H9 (cell line): Measurements from ENCODE around the gene EHD2. TPM values are rescaled to one million over a fixed set of nuclear protein-coding genes. Genes with fewer than 3 reads are reported as not detected.

Experiments used
- DNase-seq: peaks from one replicate; pipeline ENCODE4 v3.0.0-alpha.2; 2017
- H2AFZ ChIP-seq: one replicate; pipeline ENCODE4 v1.6.1; 2013; ENCODE audit warnings: mild to moderate bottlenecking, low read length, control low read depth, moderate library complexity
- H2AK5ac ChIP-seq: 2 replicates; pipeline ENCODE4 v1.6.1; 2013; ENCODE audit warnings: low read length, control low read depth, mixed read lengths; ENCODE audit not compliant: insufficient read length
- H2BK120ac ChIP-seq: one replicate; pipeline ENCODE4 v1.6.1; 2013; ENCODE audit warnings: low read depth, mild to moderate bottlenecking, low read length, control low read depth, inconsistent platforms; ENCODE audit not compliant: poor library complexity, severe bottlenecking
- H2BK12ac ChIP-seq: 2 replicates; pipeline ENCODE4 v1.6.1; 2013; ENCODE audit warnings: low read length, control low read depth, mixed read lengths, low read depth; ENCODE audit not compliant: insufficient read length
- H2BK15ac ChIP-seq: 2 replicates; pipeline ENCODE4 v1.6.1; 2013; ENCODE audit warnings: low read depth, low read length, control low read depth
- H2BK20ac ChIP-seq: one replicate; pipeline ENCODE4 v1.6.1; 2013; ENCODE audit warnings: low read depth, mild to moderate bottlenecking, low read length, control low read depth, inconsistent platforms; ENCODE audit not compliant: poor library complexity, severe bottlenecking
- H2BK5ac ChIP-seq: 2 replicates; pipeline ENCODE4 v1.6.1; 2013; ENCODE audit warnings: low read length, control low read depth, mixed read lengths; ENCODE audit not compliant: insufficient read length
- H3K14ac ChIP-seq: 2 replicates; pipeline ENCODE4 v1.6.1; 2013; ENCODE audit warnings: low read length, control low read depth; ENCODE audit not compliant: insufficient read depth
- H3K18ac ChIP-seq: 2 replicates; pipeline ENCODE4 v1.6.1; 2013; ENCODE audit warnings: low read depth, mild to moderate bottlenecking, mixed read lengths, low read length, control low read depth; ENCODE audit not compliant: insufficient read length
- H3K23ac ChIP-seq: 2 replicates; pipeline ENCODE4 v1.6.1; 2013; ENCODE audit warnings: low read length, control low read depth, mixed read lengths, low read depth; ENCODE audit not compliant: insufficient read length
- H3K23me2 ChIP-seq: 2 replicates; pipeline ENCODE4 v1.6.1; 2013; ENCODE audit warnings: low read depth, mild to moderate bottlenecking, mixed read lengths, low read length, control low read depth; ENCODE audit not compliant: insufficient read length, poor library complexity, severe bottlenecking
- H3K27ac ChIP-seq: 2 replicates; pipeline ENCODE4 v1.5.1; 2013; ENCODE audit warnings: low read length, control low read depth, mixed read lengths, low read depth; ENCODE audit not compliant: insufficient read length
- H3K27me3 ChIP-seq: 2 replicates; pipeline ENCODE4 v1.6.1; 2013; ENCODE audit warnings: low read length, control low read depth, inconsistent platforms; ENCODE audit not compliant: insufficient read depth
- H3K4ac ChIP-seq: 2 replicates; pipeline ENCODE4 v1.6.1; 2013; ENCODE audit warnings: low read depth, mild to moderate bottlenecking, control low read depth, inconsistent platforms, low read length, moderate library complexity
- H3K4me1 ChIP-seq: 2 replicates; pipeline ENCODE4 v1.6.1; 2013; ENCODE audit warnings: low read length, control low read depth, inconsistent platforms; ENCODE audit not compliant: insufficient read depth
- H3K4me2 ChIP-seq: 2 replicates; pipeline ENCODE4 v1.6.1; 2013; ENCODE audit warnings: low read length, control low read depth, mixed read lengths; ENCODE audit not compliant: insufficient read length, insufficient read depth
- H3K56ac ChIP-seq: 2 replicates; pipeline ENCODE4 v1.6.1; 2013; ENCODE audit warnings: low read depth, mild to moderate bottlenecking, mixed read lengths, low read length, control low read depth; ENCODE audit not compliant: insufficient read length
- H3K79me1 ChIP-seq: 2 replicates; pipeline ENCODE4 v1.6.1; 2013; ENCODE audit warnings: low read depth, mild to moderate bottlenecking, moderate library complexity, low read length, control low read depth, inconsistent platforms; ENCODE audit not compliant: insufficient read depth, poor library complexity, severe bottlenecking
- H3K79me2 ChIP-seq: 2 replicates; pipeline ENCODE4 v1.6.1; 2013; ENCODE audit warnings: low read length, control low read depth, inconsistent platforms; ENCODE audit not compliant: insufficient read depth
- H3K9ac ChIP-seq: 2 replicates; pipeline ENCODE4 v1.6.1; 2013; ENCODE audit warnings: low read length, control low read depth, mixed read lengths; ENCODE audit not compliant: insufficient read length; ENCODE audit errors: extremely low read depth
- H3K9me3 ChIP-seq: one replicate; pipeline ENCODE4 v1.6.1; 2013; ENCODE audit warnings: low read depth, low read length, inconsistent platforms; ENCODE audit not compliant: control insufficient read depth
- H3T11ph ChIP-seq: one replicate; pipeline ENCODE4 v1.6.1; 2013; ENCODE audit warnings: mild to moderate bottlenecking, low read length, control low read depth, inconsistent platforms
- H4K20me1 ChIP-seq: one replicate; pipeline ENCODE4 v1.6.1; 2013; ENCODE audit not compliant: control insufficient read depth, insufficient read length, insufficient read depth
- H4K5ac ChIP-seq: 2 replicates; pipeline ENCODE4 v1.6.1; 2013; ENCODE audit warnings: low read depth, mild to moderate bottlenecking, mixed read lengths, low read length, control low read depth; ENCODE audit not compliant: insufficient read length
- H4K8ac ChIP-seq: replicated peaks from 2 replicates; pipeline ENCODE4 v1.6.1; 2013; ENCODE audit warnings: low read length, control low read depth, mixed read lengths, low read depth; ENCODE audit not compliant: insufficient read length
- H4K91ac ChIP-seq: 2 replicates; pipeline ENCODE4 v1.6.1; 2013; ENCODE audit warnings: low read depth, mild to moderate bottlenecking, moderate library complexity, mixed read lengths, low read length, control low read depth; ENCODE audit not compliant: insufficient read length
- H3K27ac Mint-ChIP-seq, 3 experiments: 2 replicates in 2 of 3; 3 replicates in 1 of 3; pipeline ENCODE4 v1.8.0; 2020 to 2021; ENCODE audit warnings: mixed read lengths in 3 of 3, mild to moderate bottlenecking in 1 of 3, moderate library complexity in 1 of 3
- H3K27me3 Mint-ChIP-seq: 2 replicates; pipeline ENCODE4 v1.8.0; 2021; ENCODE audit warnings: low read depth, mild to moderate bottlenecking, moderate library complexity, mixed read lengths
- H3K36me3 Mint-ChIP-seq, 3 experiments: 2 replicates in 2 of 3; 3 replicates in 1 of 3; pipeline ENCODE4 v1.8.0; 2020 to 2021; ENCODE audit warnings: low read depth in 3 of 3, mixed read lengths in 3 of 3; ENCODE audit not compliant: insufficient read depth in 1 of 3
- H3K4me1 Mint-ChIP-seq, 2 experiments: 2 replicates each; pipeline ENCODE4 v1.8.0; 2020; ENCODE audit warnings: mixed read lengths in 2 of 2
- H3K4me3 Mint-ChIP-seq, 2 experiments: 2 replicates in 1 of 2; 3 replicates in 1 of 2; pipeline ENCODE4 v1.8.0; 2020 to 2021; ENCODE audit warnings: mild to moderate bottlenecking in 2 of 2, mixed read lengths in 2 of 2, moderate library complexity in 1 of 2
- H3K9me3 Mint-ChIP-seq, 2 experiments: 2 replicates in 1 of 2; 3 replicates in 1 of 2; pipeline ENCODE4 v1.8.0; 2020; ENCODE audit warnings: mild to moderate bottlenecking in 2 of 2, mixed read lengths in 2 of 2, moderate library complexity in 1 of 2
- whole genome bisulfite sequencing: extraction: QIAGEN DNeasy Blood & Tissue Kit; methylation state at CpG from one replicate; pipeline ENCODE4 v1.1.7; 2013; ENCODE audit warnings: missing lambda C conversion rate, low lambda C conversion rate, mixed read lengths; ENCODE audit not compliant: insufficient read length; ENCODE audit errors: extremely low coverage; 5-methylcytosine and 5-hydroxymethylcytosine counted together
- total RNA-seq: library from RNA; stranded (reverse); gene quantifications from 2 replicates; pipeline ENCODE4 v1.2.1, GENCODE V29; 2021
- TF ChIP-seq, protein P1 (sequence below): fragments of 200-600 bp; sonication (generic); conservative IDR thresholded peaks from 3 replicates; pipeline ENCODE4 v1.8.0; 2021; ENCODE audit warnings: antibody characterized with exemption, mild to moderate bottlenecking

Gene EHD2
- total RNA-seq, 1 experiment from 2014 or later = 19.7 TPM

DNA sequence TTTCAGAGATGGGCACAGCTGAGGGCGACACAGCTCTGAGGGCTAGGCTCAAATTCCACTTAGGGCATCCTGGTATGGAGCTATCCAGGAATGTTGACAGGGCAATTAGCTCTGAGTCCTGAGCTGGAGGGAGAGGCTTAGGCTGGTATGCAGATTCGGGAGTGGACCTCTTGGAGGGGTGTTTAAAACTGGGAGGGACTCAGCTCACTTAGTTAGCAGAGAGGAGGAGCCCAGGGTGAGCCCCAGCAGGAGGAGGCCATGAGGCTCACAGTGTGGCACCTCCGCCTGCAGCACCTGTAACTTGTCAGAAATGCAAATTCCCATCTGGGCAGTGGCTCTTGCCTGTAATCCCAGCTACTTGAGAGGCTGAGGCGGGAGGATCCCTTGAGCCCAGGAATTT lies 21.9 kb downstream of the EHD2 start:
- Mint-ChIP-seq H3K4me3 (peak overlapping the region in 1 of 2 experiments; percentile 7; a peak in 1 of 5 replicates), H3K36me3 (peaks cover 0 to 10% (median 6%) of the 10 kb centered on the region in 3 experiments), H3K27me3 (no peaks in the 10 kb centered on the region), H3K9me3 (no peaks in the 10 kb centered on the region; a peak in 1 of 5 replicates), H3K27ac (no peak overlapping the region), H3K4me1 (no peaks in the 10 kb centered on the region; a peak in 1 of 4 replicates)
- WGBS = no CpG with 5 or more reads among the region's 4 CpGs
- Histone ChIP-seq H4K20me1 (no peaks in the 10 kb centered on the region), H4K5ac (no peak overlapping the region), H3K79me1 (no peaks in the 10 kb centered on the region), H2BK20ac (no peak overlapping the region), H3T11ph (no peak overlapping the region), H3K27ac (no peak overlapping the region), H3K14ac (no peak overlapping the region), H3K4ac (no peak overlapping the region), H2BK15ac (no peak overlapping the region), H2AFZ (no peak overlapping the region), H4K91ac (no peak overlapping the region), H2AK5ac (no peak overlapping the region), H3K9me3 (no peaks in the 10 kb centered on the region), H2BK5ac (no peak overlapping the region), H2BK12ac (no peak overlapping the region), H2BK120ac (no peak overlapping the region), H3K9ac (no peak overlapping the region), H3K4me2 (no peak overlapping the region), H3K23me2 (no peaks in the 10 kb centered on the region), H3K18ac (no peak overlapping the region), H3K23ac (no peak overlapping the region), H3K79me2 (no peaks in the 10 kb centered on the region), H3K4me1 (no peaks in the 10 kb centered on the region), H4K8ac (no peak overlapping the region), H3K27me3 (no peaks in the 10 kb centered on the region), H3K56ac (no peak overlapping the region)
- DNase-seq = peak; percentile 81
- TF ChIP-seq, protein P1, sequence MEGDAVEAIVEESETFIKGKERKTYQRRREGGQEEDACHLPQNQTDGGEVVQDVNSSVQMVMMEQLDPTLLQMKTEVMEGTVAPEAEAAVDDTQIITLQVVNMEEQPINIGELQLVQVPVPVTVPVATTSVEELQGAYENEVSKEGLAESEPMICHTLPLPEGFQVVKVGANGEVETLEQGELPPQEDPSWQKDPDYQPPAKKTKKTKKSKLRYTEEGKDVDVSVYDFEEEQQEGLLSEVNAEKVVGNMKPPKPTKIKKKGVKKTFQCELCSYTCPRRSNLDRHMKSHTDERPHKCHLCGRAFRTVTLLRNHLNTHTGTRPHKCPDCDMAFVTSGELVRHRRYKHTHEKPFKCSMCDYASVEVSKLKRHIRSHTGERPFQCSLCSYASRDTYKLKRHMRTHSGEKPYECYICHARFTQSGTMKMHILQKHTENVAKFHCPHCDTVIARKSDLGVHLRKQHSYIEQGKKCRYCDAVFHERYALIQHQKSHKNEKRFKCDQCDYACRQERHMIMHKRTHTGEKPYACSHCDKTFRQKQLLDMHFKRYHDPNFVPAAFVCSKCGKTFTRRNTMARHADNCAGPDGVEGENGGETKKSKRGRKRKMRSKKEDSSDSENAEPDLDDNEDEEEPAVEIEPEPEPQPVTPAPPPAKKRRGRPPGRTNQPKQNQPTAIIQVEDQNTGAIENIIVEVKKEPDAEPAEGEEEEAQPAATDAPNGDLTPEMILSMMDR = no peak
